Esophagus squamous epithelium (tissue), 5 donors: ENCODE measurements around the gene HSD17B12. TPM values are rescaled to one million over a fixed set of nuclear protein-coding genes. Genes with fewer than 3 reads are reported as not detected.
"Not testable (repeated sequence)": the region's sequence is repeated elsewhere in the genome, so short reads cannot be mapped to it uniquely, and the experiment has no call there.

Experiments
- DNase-seq: peaks from one replicate; lab custom pipeline; 2025; lab: John Stamatoyannopoulos, UW
- H3K27ac ChIP-seq, 4 donors: fragments of 200-600 bp; sonication (generic); one replicate each; pipeline ENCODE4 v1.5.1; 2016 to 2019; ENCODE audit warnings: mild to moderate bottlenecking in 1 of 4
- H3K27me3 ChIP-seq, 4 donors: fragments of 200-600 bp; sonication (generic); 1 replicate in 3 of 4; 2 replicates in 1 of 4; pipeline versions ENCODE4 v1.5.1 to v1.6.0; 2017 to 2021; ENCODE audit warnings: antibody characterized with exemption in 1 of 4
- H3K36me3 ChIP-seq, 3 donors: fragments of 200-600 bp; sonication (generic); one replicate each; pipeline ENCODE4 v1.5.1; 2016 to 2019
- H3K4me1 ChIP-seq, 3 donors: fragments of 200-600 bp; sonication (generic); one replicate each; pipeline ENCODE4 v1.5.1; 2017 to 2019
- H3K4me3 ChIP-seq, 4 donors: fragments of 200-600 bp; sonication (generic); 1 replicate in 3 of 4; 2 replicates in 1 of 4; pipeline ENCODE4 v1.5.1; 2016 to 2019; ENCODE audit warnings: mild to moderate bottlenecking in 2 of 4, moderate library complexity in 1 of 4
- H3K9me3 ChIP-seq, 3 donors: fragments of 200-600 bp; sonication (generic); one replicate each; pipeline ENCODE4 v1.5.1; 2016 to 2019
- CTCF ChIP-seq, 6 experiments: fragments of 450-650 bp in 4 of 6; fragments of 200-600 bp in 2 of 6; sonication (generic) in 2 of 6; IDR thresholded peaks; one replicate each; pipeline ENCODE4 v1.5.1; 2016 to 2019; ENCODE audit warnings: antibody characterized with exemption in 6 of 6, mild to moderate bottlenecking in 4 of 6, moderate library complexity in 4 of 6
- POLR2A ChIP-seq, 4 donors: fragments of 450-650 bp; IDR thresholded peaks; one replicate each; pipeline ENCODE4 v1.6.1; 2017; ENCODE audit warnings: antibody characterized with exemption in 4 of 4, mild to moderate bottlenecking in 4 of 4, moderate library complexity in 3 of 4
- WGBS, 2 donors: methylation state at CpG; one replicate each; pipeline ENCODE4 v1.1.5; 2018; 5-methylcytosine and 5-hydroxymethylcytosine counted together
- intact Hi-C: fragments of 100-400 bp; cut with DNase I; formaldehyde crosslinking; loops from one replicate; pipeline ENCODE4 v1.15.0; 2022
- total RNA-seq, 4 donors: library from RNA; depleted of rRNA; stranded (reverse); fragments of >200 nt; gene quantifications; one replicate each; pipeline ENCODE4 v1.1.0, GENCODE V29; 2016
- donor health status: DM: yes; HTN: yes; CAD: no.

The HSD17B12 gene
- total RNA-seq, 4 donors from 2014 or later = 26.1 to 83.6 (median 59.1) TPM

GRCh38 chr11:43648888-43649287, 31.6 kb upstream of the HSD17B12 start:
- H3K27ac ChIP-seq = no peak overlapping the region
- H3K4me3 ChIP-seq = no peak overlapping the region
- TF ChIP-seq CTCF (IDR thresholded peaks at IDR 0.05) = no peak
- no peak for TF ChIP-seq POLR2A (IDR thresholded peaks at IDR 0.05)
- peaks cover 0 to 6% (median 0%) of the 10 kb centered on the region in 3 donors for H3K36me3 ChIP-seq
- no peak for DNase-seq
- intact Hi-C loops = no loop called here
- 95 to 96% methylated on average over 5 to 7 of the region's 7 CpGs for WGBS, 2 donors
- no peaks in the 10 kb centered on the region for H3K27me3 ChIP-seq
- H3K9me3 ChIP-seq = no peaks in the 10 kb centered on the region
- H3K4me1 ChIP-seq = peaks cover 4 to 23% (median 7%) of the 10 kb centered on the region in 3 donors

- Histone ChIP-seq H3K27me3 (no peaks in the 10 kb centered on the region), H3K36me3 (peaks cover 0 to 6% (median 0%) of the 10 kb centered on the region in 3 donors), H3K4me3 (no peak overlapping the region), H3K9me3 (no peaks in the 10 kb centered on the region), H3K27ac (no peak overlapping the region), H3K4me1 (peaks cover 4 to 23% (median 7%) of the 10 kb centered on the region in 3 donors)
- no peak for DNase-seq
- TF ChIP-seq POLR2A (IDR thresholded peaks at IDR 0.05) (no peak), CTCF (IDR thresholded peaks at IDR 0.05) (no peak)
- intact Hi-C loops = no loop called here
- 83 to 91% methylated on average over 4 of the region's 4 CpGs for WGBS, 2 donors
These were observed 31.0 kb upstream of the HSD17B12 start for GRCh38 chr11:43649501-43649900.

- H3K27ac ChIP-seq = no peak overlapping the region
- TF ChIP-seq POLR2A (IDR thresholded peaks at IDR 0.05) (no peak), CTCF (IDR thresholded peaks at IDR 0.05) (no peak)
- no peak overlapping the region for H3K4me3 ChIP-seq
- H3K4me1 ChIP-seq = peaks cover under 1 to 19% (median 4%) of the 10 kb centered on the region in 3 donors
- no peaks in the 10 kb centered on the region for H3K9me3 ChIP-seq
- 93 to 100% methylated on average over 1 of the region's 1 CpG for WGBS, 2 donors
- H3K27me3 ChIP-seq = no peaks in the 10 kb centered on the region
- intact Hi-C loops = no loop called here
- peaks cover 0 to 6% (median 0%) of the 10 kb centered on the region in 3 donors for H3K36me3 ChIP-seq
- no peak for DNase-seq
These were observed 30.6 kb upstream of the HSD17B12 start for GRCh38 chr11:43649921-43650320.

- DNase-seq, H3K27ac ChIP-seq, H3K36me3 ChIP-seq, H3K27me3 ChIP-seq, H3K4me1 ChIP-seq, H3K4me3 ChIP-seq, H3K9me3 ChIP-seq, intact Hi-C loops: not testable (repeated sequence)
- WGBS, 2 donors = 73 to 79% methylated on average over 9 of the region's 9 CpGs
These were observed 17.5 kb upstream of the HSD17B12 start for GRCh38 chr11:43663018-43663417.

DNA sequence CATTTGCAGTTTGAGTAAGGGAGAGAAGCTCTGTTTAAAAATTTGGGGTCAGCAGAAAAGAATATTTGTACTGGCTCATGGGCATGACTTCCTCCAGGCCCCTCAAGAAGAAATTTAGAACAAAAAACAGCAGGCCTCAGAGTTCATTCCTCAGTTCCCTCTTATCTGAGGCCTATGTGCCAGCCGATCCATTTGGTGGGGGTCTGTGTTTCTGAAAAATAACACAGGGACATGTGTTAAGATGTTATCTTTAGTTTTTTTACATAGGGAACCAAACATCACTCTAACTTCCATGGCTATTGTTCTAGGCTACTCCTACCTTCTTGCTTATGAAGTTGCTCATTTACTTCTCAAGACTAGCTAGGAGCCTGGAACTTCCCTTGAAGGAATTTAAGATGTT, 16.2 kb upstream of the HSD17B12 start:
- TF ChIP-seq CTCF (IDR thresholded peaks at IDR 0.05) (no peak), POLR2A (IDR thresholded peaks at IDR 0.05) (no peak)
- intact Hi-C loops = no loop called here
- H3K4me1 ChIP-seq = no peaks in the 10 kb centered on the region
- DNase-seq = no peak
- H3K9me3 ChIP-seq = peaks cover 0 to under 1% (median 0%) of the 10 kb centered on the region in 3 donors
- peaks cover 0 to 8% (median 0%) of the 10 kb centered on the region in 4 donors for H3K27me3 ChIP-seq
- no peaks in the 10 kb centered on the region for H3K36me3 ChIP-seq
- WGBS, 2 donors = 64 to 100% methylated on average over 1 of the region's 1 CpG
- no peak overlapping the region for H3K27ac ChIP-seq
- no peak overlapping the region for H3K4me3 ChIP-seq

DNA sequence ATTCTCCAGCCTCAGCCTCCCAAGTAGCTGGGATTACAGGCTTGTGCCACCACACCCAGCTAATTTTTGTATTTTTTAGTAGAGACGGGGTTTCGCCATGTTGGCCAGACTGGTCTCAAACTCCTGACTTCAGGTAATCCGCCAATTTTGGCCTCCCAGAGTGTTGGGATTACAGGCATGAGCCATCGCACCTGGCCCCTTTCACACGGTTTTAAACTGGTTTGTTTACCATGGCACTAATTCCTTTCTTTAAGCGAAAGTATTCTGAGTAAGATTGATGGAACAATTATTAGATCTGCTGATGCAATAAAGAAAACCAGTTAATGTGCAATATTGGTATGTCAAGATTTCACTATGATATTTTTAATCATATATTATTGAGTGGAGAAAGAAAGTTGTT, 9.3 kb upstream of the HSD17B12 start:
- H3K27ac ChIP-seq, H3K9me3 ChIP-seq, H3K4me3 ChIP-seq, intact Hi-C loops, DNase-seq, H3K27me3 ChIP-seq, H3K4me1 ChIP-seq, H3K36me3 ChIP-seq: not testable (repeated sequence)
- 43 to 70% methylated on average over 6 of the region's 6 CpGs for WGBS, 2 donors
